Activated naive CD8-positive, alpha-beta T cell treated with anti-CD3 and anti-CD28 coated beads, Interleukin-2, amount 10 ng/mL, durations not matched to agents 7 days and 5 days (primary cell): ENCODE data around the gene CLDN5. TPM values are rescaled to one million over a fixed set of nuclear protein-coding genes. Genes with fewer than 3 reads are reported as not detected.

Experiments
- ATAC-seq: fragments of 150-1000 bp; cut with Tn5 transposase; one replicate; pipeline ENCODE4 v1.10.0; 2021; ENCODE audit warnings: low read depth, moderate library complexity
- POLR2A ChIA-PET: fragments of 350-600 bp; sonication (Branson Sonifier 250); formaldehyde crosslinking; loops from one replicate; lab custom pipeline; 2021; ENCODE audit warnings: antibody characterized with exemption; lab: Charles Lee
- DNase-seq: peaks from one replicate; pipeline ENCODE4 v3.0.0; 2021
- H3K27ac Mint-ChIP-seq: one replicate; pipeline ENCODE4 v1.8.0; 2022; ENCODE audit warnings: mild to moderate bottlenecking, mixed read lengths
- H3K27me3 Mint-ChIP-seq: one replicate; pipeline ENCODE4 v1.8.0; 2022; ENCODE audit warnings: mild to moderate bottlenecking, moderate library complexity, mixed read lengths
- H3K36me3 Mint-ChIP-seq: one replicate; pipeline ENCODE4 v1.8.0; 2021; ENCODE audit warnings: mild to moderate bottlenecking, mixed read lengths
- H3K4me1 Mint-ChIP-seq: one replicate; pipeline ENCODE4 v1.8.0; 2021; ENCODE audit warnings: mixed read lengths
- H3K4me3 Mint-ChIP-seq: one replicate; pipeline ENCODE4 v1.8.0; 2022; ENCODE audit warnings: mild to moderate bottlenecking, moderate library complexity, mixed read lengths
- H3K9me3 Mint-ChIP-seq: one replicate; pipeline ENCODE4 v1.8.0; 2021; ENCODE audit warnings: mixed read lengths
- total RNA-seq, 2 experiments: library from RNA; stranded (reverse); gene quantifications; one replicate each; pipeline ENCODE4 v1.2.3, GENCODE V29; 2021

Gene CLDN5
- total RNA-seq, 2 experiments from 2014 or later = not detected

- Mint-ChIP-seq H3K27ac (no peak overlapping the region), H3K4me3 (no peak overlapping the region), H3K9me3 (no peaks in the 10 kb centered on the region), H3K36me3 (peaks cover 33% of the 10 kb centered on the region), H3K4me1 (no peaks in the 10 kb centered on the region), H3K27me3 (no peaks in the 10 kb centered on the region)
- ATAC-seq (no peak), DNase-seq (no peak)
- POLR2A ChIA-PET = interaction anchor here (0.7 kb wide), 3 partner anchors 30 to 111 kb away, joined by 3 to 7 read pairs (median 3); no protein-coding TSS in a partner anchor
Measured at GRCh38 chr22:19488285-19488684, 35.9 kb downstream of the CLDN5 start.

- H3K27ac Mint-ChIP-seq = no peak overlapping the region
Measured at GRCh38 chr22:19483481-19484244, 40.5 kb downstream of the CLDN5 start.

GRCh38 chr22:19482297-19482696 lies 41.9 kb downstream of the CLDN5 start:
- no peaks in the 10 kb centered on the region for H3K9me3 Mint-ChIP-seq
- POLR2A ChIA-PET = no interaction called here

More at GRCh38 chr22:19483481-19484244, 40.5 kb downstream of the CLDN5 start:
- no peak for ATAC-seq
- Mint-ChIP-seq H3K36me3 (peaks cover 26% of the 10 kb centered on the region), H3K27me3 (no peaks in the 10 kb centered on the region), H3K4me3 (no peak overlapping the region), H3K9me3 (no peaks in the 10 kb centered on the region), H3K4me1 (peaks cover 14% of the 10 kb centered on the region)
- DNase-seq = no peak
- POLR2A ChIA-PET = no interaction called here

GRCh38 chr22:19480789-19481188 lies 43.4 kb downstream of the CLDN5 start:
- Mint-ChIP-seq H3K4me1 (peaks cover 31% of the 10 kb centered on the region), H3K4me3 (peak overlapping the region; percentile 100), H3K9me3 (no peaks in the 10 kb centered on the region), H3K36me3 (peaks cover 18% of the 10 kb centered on the region), H3K27me3 (no peaks in the 10 kb centered on the region), H3K27ac (no peak overlapping the region)
- ATAC-seq = no peak
- no peak for DNase-seq
- POLR2A ChIA-PET = interaction anchor here (0.6 to 1.6 kb wide), 3 partner anchors 60 to 336 kb away, joined by 3 to 4 read pairs (median 4); partner anchors contain the start of genes ESS2 and SLC25A1

More at GRCh38 chr22:19482297-19482696, 41.9 kb downstream of the CLDN5 start:
- Mint-ChIP-seq H3K27me3 (no peaks in the 10 kb centered on the region), H3K27ac (no peak overlapping the region), H3K4me3 (no peak overlapping the region), H3K4me1 (peaks cover 22% of the 10 kb centered on the region), H3K36me3 (peaks cover 20% of the 10 kb centered on the region)
- ATAC-seq (no peak), DNase-seq (no peak)

- H3K27me3 Mint-ChIP-seq = no peaks in the 10 kb centered on the region
- peak overlapping the region; percentile 97 for H3K27ac Mint-ChIP-seq
- DNase-seq (no peak), ATAC-seq (no peak)
- POLR2A ChIA-PET = interaction anchor here (0.6 to 2.3 kb wide), 9 partner anchors 32 to 336 kb away, joined by 3 to 16 read pairs (median 4); partner anchors contain the start of genes C22orf39, ESS2, HIRA and MRPL40
- H3K9me3 Mint-ChIP-seq = no peaks in the 10 kb centered on the region
- peaks cover 17% of the 10 kb centered on the region for H3K36me3 Mint-ChIP-seq
- peaks cover 35% of the 10 kb centered on the region for H3K4me1 Mint-ChIP-seq
- H3K4me3 Mint-ChIP-seq = peak overlapping the region; percentile 100
Measured at GRCh38 chr22:19480173-19480568, 44.0 kb downstream of the CLDN5 start.

GRCh38 chr22:19479355-19480172 lies 44.6 kb downstream of the CLDN5 start, which contains the start of gene CDC45:
TSS of gene CDC45 (plus strand) at chr22:19479920. CDS start at chr22:19479969, 49 bp downstream.
- ATAC-seq (peak; percentile 94), DNase-seq (peak; percentile 84)
- peaks cover 35% of the 10 kb centered on the region for H3K4me1 Mint-ChIP-seq
- POLR2A ChIA-PET = interaction anchor here (0.6 to 2.3 kb wide), 14 partner anchors 26 to 1875 kb away, joined by 3 to 16 read pairs (median 3); partner anchors contain the start of genes C22orf39, ESS2, HIRA and MRPL40
- no peaks in the 10 kb centered on the region for H3K27me3 Mint-ChIP-seq
- peak within 1 kb of the TSS; percentile 100 for H3K4me3 Mint-ChIP-seq
- H3K9me3 Mint-ChIP-seq = no peaks in the 10 kb centered on the region
- peaks cover 11% of the 10 kb centered on the region for H3K36me3 Mint-ChIP-seq
- peak within 1 kb of the TSS; percentile 97 for H3K27ac Mint-ChIP-seq

- H3K4me3 Mint-ChIP-seq = peak within 1 kb of the TSS; percentile 100
- POLR2A ChIA-PET = interaction anchor here (0.6 to 2.3 kb wide), 15 partner anchors 27 to 1874 kb away, joined by 3 to 16 read pairs (median 4); partner anchors contain the start of genes C22orf39, ESS2, HIRA and MRPL40
- peak within 1 kb of the TSS; percentile 97 for H3K27ac Mint-ChIP-seq
- peak; percentile 86 for DNase-seq
- H3K27me3 Mint-ChIP-seq = no peaks in the 10 kb centered on the region
- H3K9me3 Mint-ChIP-seq = no peaks in the 10 kb centered on the region
- H3K4me1 Mint-ChIP-seq = peaks cover 36% of the 10 kb centered on the region
- H3K36me3 Mint-ChIP-seq = peaks cover 9% of the 10 kb centered on the region
- ATAC-seq = peak; percentile 44
Measured at GRCh38 chr22:19478901-19479354, 45.3 kb downstream of the CLDN5 start, which contains the start of gene UFD1. TSS of gene UFD1 (minus strand) at chr22:19479193. CDS start at chr22:19479085, 108 bp downstream.

- POLR2A ChIA-PET = interaction anchor here (0.6 to 2.3 kb wide), 6 partner anchors 28 to 334 kb away, joined by 3 to 16 read pairs (median 4); partner anchors contain the start of genes C22orf39, ESS2, HIRA and MRPL40
- ATAC-seq = no peak
- Mint-ChIP-seq H3K27ac (peak overlapping the region; percentile 77), H3K27me3 (no peaks in the 10 kb centered on the region), H3K4me3 (peak overlapping the region; percentile 93), H3K4me1 (peaks cover 38% of the 10 kb centered on the region), H3K36me3 (peaks cover 6% of the 10 kb centered on the region), H3K9me3 (no peaks in the 10 kb centered on the region)
- no peak for DNase-seq
Measured at GRCh38 chr22:19478045-19478900, 45.9 kb downstream of the CLDN5 start.

- ATAC-seq (no peak), DNase-seq (no peak)
- H3K9me3 Mint-ChIP-seq = no peaks in the 10 kb centered on the region
- no peaks in the 10 kb centered on the region for H3K27me3 Mint-ChIP-seq
- peak overlapping the region; percentile 93 for H3K4me3 Mint-ChIP-seq
- POLR2A ChIA-PET = interaction anchor here (1.0 to 1.6 kb wide), 4 partner anchors 30 to 333 kb away, joined by 4 to 5 read pairs (median 4); partner anchors contain the start of genes C22orf39 and ESS2
- peaks cover 35% of the 10 kb centered on the region for H3K4me1 Mint-ChIP-seq
- H3K27ac Mint-ChIP-seq = peak overlapping the region; percentile 77
- peaks cover 3% of the 10 kb centered on the region for H3K36me3 Mint-ChIP-seq
Measured at GRCh38 chr22:19477321-19478044, 46.7 kb downstream of the CLDN5 start.

GRCh38 chr22:19476023-19476422 lies 48.2 kb downstream of the CLDN5 start:
- Mint-ChIP-seq H3K27me3 (no peaks in the 10 kb centered on the region), H3K4me1 (peaks cover 35% of the 10 kb centered on the region), H3K9me3 (no peaks in the 10 kb centered on the region), H3K4me3 (no peak overlapping the region), H3K36me3 (peaks cover 6% of the 10 kb centered on the region), H3K27ac (no peak overlapping the region)
- DNase-seq = no peak
- ATAC-seq = no peak
- POLR2A ChIA-PET = interaction anchor here (0.7 kb wide), 1 partner anchor 331 kb away, joined by 3 read pairs; no protein-coding TSS in a partner anchor

GRCh38 chr22:19473578-19473977 lies 50.6 kb downstream of the CLDN5 start:
- Mint-ChIP-seq H3K4me3 (no peak overlapping the region), H3K4me1 (peaks cover 24% of the 10 kb centered on the region), H3K36me3 (peaks cover 12% of the 10 kb centered on the region), H3K9me3 (no peaks in the 10 kb centered on the region), H3K27me3 (no peaks in the 10 kb centered on the region), H3K27ac (no peak overlapping the region)
- ATAC-seq (no peak), DNase-seq (no peak)
- POLR2A ChIA-PET = no interaction called here
